Liver (tissue), 3 donors: ENCODE measurements around the gene GFRA3.

Experiments used
- FOXA1 ChIP-seq: IDR thresholded peaks from 2 replicates; pipeline ENCODE4 v1.6.1; 2016; ENCODE audit warnings: antibody characterized with exemption
- JUND ChIP-seq, 2 donors: IDR thresholded peaks; 2 replicates each; pipeline ENCODE4 v1.6.1; 2016; ENCODE audit warnings: antibody characterized with exemption in 2 of 2
- RAD21 ChIP-seq, 2 donors: IDR thresholded peaks; 2 replicates each; pipeline ENCODE4 v1.6.1; 2016; ENCODE audit warnings: antibody characterized with exemption in 2 of 2, mild to moderate bottlenecking in 2 of 2
- RXRA ChIP-seq, 2 donors: IDR thresholded peaks; 2 replicates each; pipeline ENCODE4 v1.6.1; 2017 to 2018; ENCODE audit warnings: antibody characterized with exemption in 2 of 2, mild to moderate bottlenecking in 1 of 2
- TAF1 ChIP-seq: conservative IDR thresholded peaks from 2 replicates; pipeline ENCODE4 v1.6.1; 2016; ENCODE audit warnings: antibody characterized with exemption, mild to moderate bottlenecking
- YY1 ChIP-seq: IDR thresholded peaks from 2 replicates; pipeline ENCODE4 v1.6.1; 2016; ENCODE audit warnings: antibody characterized with exemption, mild to moderate bottlenecking
- TF ChIP-seq, protein P1 (sequence below): fragments of 150-350 bp; IDR thresholded peaks from 2 replicates; pipeline ENCODE4 v1.5.1; 2017; ENCODE audit warnings: improper control_type of control experiment, low read depth, low read length; ENCODE audit not compliant: missing input control
- TF ChIP-seq, protein P2 (sequence below): IDR thresholded peaks from 2 replicates; pipeline ENCODE4 v1.6.1; 2016; ENCODE audit warnings: antibody characterized with exemption
- TF ChIP-seq, protein P3 (sequence below): IDR thresholded peaks from 2 replicates; pipeline ENCODE4 v1.6.1; 2016; ENCODE audit warnings: antibody characterized with exemption, mild to moderate bottlenecking
- donor health status: healthy.
- donor health status: healthy.

DNA sequence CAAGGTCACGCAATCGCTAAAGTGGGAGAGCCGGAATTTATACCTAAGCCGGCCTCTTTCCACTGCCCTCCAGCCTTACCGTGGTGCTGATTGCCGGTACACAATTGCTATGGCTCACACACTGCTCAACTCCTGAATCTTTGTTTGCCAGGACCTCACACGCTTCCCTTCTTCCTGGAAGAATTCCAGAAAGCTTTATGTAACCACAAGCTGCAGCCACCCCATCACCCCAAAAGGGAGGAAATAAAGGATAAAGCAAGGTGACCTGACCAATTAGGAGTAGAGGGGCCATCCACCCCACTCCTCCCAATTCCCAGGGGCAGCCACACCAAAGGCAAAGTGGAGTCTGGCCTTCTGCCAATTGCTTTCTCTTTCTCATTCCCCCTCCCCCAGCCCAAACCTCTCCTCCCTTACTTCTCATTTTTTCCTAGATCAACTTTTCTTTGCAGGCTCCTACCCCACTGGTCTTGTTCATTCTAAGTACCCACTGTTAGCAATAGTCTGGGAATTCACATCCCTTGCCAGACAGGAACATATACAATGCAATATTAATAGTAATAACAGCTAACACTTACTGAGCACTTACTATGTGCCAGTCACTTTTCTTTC lies 43.3 kb downstream of the GFRA3 start:
- TF ChIP-seq, protein P1, sequence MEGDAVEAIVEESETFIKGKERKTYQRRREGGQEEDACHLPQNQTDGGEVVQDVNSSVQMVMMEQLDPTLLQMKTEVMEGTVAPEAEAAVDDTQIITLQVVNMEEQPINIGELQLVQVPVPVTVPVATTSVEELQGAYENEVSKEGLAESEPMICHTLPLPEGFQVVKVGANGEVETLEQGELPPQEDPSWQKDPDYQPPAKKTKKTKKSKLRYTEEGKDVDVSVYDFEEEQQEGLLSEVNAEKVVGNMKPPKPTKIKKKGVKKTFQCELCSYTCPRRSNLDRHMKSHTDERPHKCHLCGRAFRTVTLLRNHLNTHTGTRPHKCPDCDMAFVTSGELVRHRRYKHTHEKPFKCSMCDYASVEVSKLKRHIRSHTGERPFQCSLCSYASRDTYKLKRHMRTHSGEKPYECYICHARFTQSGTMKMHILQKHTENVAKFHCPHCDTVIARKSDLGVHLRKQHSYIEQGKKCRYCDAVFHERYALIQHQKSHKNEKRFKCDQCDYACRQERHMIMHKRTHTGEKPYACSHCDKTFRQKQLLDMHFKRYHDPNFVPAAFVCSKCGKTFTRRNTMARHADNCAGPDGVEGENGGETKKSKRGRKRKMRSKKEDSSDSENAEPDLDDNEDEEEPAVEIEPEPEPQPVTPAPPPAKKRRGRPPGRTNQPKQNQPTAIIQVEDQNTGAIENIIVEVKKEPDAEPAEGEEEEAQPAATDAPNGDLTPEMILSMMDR, result no peak
- TF ChIP-seq, protein P2, sequence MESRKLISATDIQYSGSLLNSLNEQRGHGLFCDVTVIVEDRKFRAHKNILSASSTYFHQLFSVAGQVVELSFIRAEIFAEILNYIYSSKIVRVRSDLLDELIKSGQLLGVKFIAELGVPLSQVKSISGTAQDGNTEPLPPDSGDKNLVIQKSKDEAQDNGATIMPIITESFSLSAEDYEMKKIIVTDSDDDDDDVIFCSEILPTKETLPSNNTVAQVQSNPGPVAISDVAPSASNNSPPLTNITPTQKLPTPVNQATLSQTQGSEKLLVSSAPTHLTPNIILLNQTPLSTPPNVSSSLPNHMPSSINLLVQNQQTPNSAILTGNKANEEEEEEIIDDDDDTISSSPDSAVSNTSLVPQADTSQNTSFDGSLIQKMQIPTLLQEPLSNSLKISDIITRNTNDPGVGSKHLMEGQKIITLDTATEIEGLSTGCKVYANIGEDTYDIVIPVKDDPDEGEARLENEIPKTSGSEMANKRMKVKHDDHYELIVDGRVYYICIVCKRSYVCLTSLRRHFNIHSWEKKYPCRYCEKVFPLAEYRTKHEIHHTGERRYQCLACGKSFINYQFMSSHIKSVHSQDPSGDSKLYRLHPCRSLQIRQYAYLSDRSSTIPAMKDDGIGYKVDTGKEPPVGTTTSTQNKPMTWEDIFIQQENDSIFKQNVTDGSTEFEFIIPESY, result no peak
- TF ChIP-seq YY1 (no peak), FOXA1 (no peak), JUND (IDR thresholded peaks at IDR 0.05) (no peak), TAF1 (no peak), RXRA (IDR thresholded peaks at IDR 0.05) (no peak), RAD21 (IDR thresholded peaks at IDR 0.05) (no peak)
- TF ChIP-seq, protein P3, sequence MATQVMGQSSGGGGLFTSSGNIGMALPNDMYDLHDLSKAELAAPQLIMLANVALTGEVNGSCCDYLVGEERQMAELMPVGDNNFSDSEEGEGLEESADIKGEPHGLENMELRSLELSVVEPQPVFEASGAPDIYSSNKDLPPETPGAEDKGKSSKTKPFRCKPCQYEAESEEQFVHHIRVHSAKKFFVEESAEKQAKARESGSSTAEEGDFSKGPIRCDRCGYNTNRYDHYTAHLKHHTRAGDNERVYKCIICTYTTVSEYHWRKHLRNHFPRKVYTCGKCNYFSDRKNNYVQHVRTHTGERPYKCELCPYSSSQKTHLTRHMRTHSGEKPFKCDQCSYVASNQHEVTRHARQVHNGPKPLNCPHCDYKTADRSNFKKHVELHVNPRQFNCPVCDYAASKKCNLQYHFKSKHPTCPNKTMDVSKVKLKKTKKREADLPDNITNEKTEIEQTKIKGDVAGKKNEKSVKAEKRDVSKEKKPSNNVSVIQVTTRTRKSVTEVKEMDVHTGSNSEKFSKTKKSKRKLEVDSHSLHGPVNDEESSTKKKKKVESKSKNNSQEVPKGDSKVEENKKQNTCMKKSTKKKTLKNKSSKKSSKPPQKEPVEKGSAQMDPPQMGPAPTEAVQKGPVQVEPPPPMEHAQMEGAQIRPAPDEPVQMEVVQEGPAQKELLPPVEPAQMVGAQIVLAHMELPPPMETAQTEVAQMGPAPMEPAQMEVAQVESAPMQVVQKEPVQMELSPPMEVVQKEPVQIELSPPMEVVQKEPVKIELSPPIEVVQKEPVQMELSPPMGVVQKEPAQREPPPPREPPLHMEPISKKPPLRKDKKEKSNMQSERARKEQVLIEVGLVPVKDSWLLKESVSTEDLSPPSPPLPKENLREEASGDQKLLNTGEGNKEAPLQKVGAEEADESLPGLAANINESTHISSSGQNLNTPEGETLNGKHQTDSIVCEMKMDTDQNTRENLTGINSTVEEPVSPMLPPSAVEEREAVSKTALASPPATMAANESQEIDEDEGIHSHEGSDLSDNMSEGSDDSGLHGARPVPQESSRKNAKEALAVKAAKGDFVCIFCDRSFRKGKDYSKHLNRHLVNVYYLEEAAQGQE, result no peak
